GM15510 (cell line): ENCODE measurements around the gene DAO.

Source experiments
- POLR2A ChIP-seq: IDR thresholded peaks from 3 replicates; pipeline ENCODE4 v1.6.1; 2011; ENCODE audit warnings: borderline replicate concordance; ENCODE audit not compliant: insufficient read length; ENCODE audit errors: extremely low read depth

Gene DAO

DNA sequence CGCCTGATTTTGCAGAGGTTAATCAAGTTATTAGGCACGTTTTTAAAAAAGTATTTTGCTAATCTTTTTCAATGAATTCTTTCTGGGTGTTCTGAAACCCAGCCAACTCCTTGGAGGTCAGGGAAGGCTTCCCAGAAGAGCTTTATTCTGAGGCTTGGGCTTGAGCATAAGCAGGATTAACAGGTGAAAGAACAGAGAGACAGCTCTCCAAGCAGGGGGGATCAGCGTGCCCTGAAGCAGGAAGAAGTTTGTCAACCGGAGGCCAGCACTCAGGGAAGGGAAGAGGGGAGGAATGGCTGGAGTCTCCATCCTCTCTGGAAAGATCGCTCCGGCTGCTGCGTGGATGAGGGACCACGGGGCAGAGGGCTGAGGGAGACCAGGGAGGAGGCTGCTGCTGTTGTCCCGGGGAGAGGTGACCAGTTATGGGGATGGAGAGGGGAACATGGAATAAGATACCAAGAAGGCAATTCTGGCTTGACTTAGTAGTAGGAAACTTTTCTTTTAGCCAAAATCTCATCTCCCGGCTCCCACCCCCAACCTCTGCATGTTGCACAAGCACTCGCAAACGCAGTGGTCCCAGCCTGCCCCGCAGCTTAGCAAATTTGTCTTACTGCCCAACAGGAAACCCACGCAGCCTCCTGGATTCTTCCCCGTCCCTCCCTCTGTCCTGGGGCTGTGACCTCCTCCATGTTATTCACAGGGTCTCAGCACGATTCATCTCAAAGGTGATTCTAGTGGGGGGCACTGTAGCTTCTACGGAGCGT, 21.4 kb upstream of the DAO start:
- TF ChIP-seq POLR2A: no peak

- TF ChIP-seq POLR2A: no peak
Observed at GRCh38 chr12:108859923-108860291, 20.0 kb upstream of the DAO start.

GRCh38 chr12:108860443-108860842, 19.4 kb upstream of the DAO start:
- TF ChIP-seq POLR2A: no peak

- no peak for TF ChIP-seq POLR2A
Observed at GRCh38 chr12:108861878-108862587, 17.9 kb upstream of the DAO start.

DNA sequence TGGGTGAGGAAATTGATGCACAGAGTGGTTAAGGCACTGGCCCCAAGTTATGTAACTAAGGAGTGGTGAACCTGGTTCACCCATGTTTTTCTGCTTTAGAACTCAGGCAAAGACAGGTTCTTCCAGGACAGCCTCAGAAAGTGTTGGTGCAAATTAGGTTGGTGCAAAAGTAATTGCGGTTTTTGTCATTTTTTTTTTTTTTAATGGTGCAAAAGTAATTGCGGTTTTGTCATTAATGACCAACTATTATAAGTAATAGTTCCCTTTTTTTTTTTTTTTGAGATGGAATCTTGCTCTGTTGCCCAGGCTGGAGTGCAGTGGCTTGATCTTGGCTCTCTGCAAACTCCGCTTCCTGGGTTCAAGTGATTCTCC, 17.3 kb upstream of the DAO start:
- no peak for TF ChIP-seq POLR2A

DNA sequence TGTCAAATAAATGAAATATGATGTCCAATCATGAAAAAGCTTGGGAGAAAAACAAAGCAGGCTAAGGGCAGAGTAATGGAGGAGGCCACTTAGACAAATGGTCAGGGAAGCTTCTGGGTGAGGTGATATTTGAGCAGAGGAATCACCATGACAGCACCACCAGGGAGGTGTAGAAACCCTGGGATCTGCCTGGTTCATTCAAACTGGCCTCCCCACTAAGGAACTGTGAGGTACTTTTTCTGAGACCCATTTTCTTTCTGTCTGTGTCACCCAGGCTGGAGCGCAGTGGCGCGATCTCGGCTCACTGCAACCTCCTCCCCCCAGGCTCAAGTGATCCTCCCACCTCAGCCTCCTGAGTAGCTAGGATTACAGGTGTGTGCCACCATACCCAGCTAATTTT, 14.7 kb upstream of the DAO start:
- no peak for TF ChIP-seq POLR2A

DNA sequence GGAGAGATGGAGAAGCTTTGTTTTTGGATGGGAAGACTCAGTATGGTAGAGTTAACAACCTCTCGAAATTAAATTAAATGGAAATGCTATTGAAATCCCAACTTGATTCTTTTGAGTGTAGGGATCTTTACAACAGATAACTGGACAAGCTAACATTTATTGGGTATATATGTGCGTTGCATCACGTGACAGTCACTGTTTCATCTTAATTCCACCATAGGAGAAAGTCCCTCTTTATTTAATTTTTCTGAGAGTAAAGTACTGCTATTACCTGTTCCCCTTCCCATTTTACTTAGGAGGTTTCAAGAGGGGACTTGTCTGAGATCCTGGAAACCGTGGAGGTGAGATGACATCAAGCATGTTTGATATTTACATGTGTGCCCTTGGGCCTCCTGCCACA, 11.1 kb upstream of the DAO start:
- no peak for TF ChIP-seq POLR2A

DNA sequence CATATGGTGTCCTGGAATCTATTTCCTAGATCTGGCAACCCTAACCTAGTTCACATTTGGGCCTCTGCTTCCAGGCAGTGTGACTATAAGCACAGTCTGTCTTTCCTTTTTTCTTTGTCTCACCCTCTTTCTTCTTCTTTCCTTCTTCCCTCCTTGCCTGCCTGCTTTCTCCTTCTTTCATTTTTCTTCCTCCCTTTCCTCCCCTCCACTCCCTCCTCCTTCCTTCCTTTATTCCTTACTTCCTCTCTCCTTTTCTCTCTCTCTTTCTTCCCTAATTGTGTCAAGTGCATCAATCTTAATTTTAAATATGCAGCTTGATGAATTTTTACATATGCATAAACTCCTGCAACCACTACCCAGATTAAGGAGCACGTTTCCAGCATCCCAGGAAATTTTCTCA, 4.6 kb upstream of the DAO start:
- no peak for TF ChIP-seq POLR2A

- TF ChIP-seq POLR2A: no peak
Observed at GRCh38 chr12:108875682-108876361, 4.1 kb upstream of the DAO start.

GRCh38 chr12:108876550-108876949, 3.3 kb upstream of the DAO start:
- no peak for TF ChIP-seq POLR2A

GRCh38 chr12:108881953-108882352, 2.1 kb downstream of the DAO start:
- no peak for TF ChIP-seq POLR2A

DNA sequence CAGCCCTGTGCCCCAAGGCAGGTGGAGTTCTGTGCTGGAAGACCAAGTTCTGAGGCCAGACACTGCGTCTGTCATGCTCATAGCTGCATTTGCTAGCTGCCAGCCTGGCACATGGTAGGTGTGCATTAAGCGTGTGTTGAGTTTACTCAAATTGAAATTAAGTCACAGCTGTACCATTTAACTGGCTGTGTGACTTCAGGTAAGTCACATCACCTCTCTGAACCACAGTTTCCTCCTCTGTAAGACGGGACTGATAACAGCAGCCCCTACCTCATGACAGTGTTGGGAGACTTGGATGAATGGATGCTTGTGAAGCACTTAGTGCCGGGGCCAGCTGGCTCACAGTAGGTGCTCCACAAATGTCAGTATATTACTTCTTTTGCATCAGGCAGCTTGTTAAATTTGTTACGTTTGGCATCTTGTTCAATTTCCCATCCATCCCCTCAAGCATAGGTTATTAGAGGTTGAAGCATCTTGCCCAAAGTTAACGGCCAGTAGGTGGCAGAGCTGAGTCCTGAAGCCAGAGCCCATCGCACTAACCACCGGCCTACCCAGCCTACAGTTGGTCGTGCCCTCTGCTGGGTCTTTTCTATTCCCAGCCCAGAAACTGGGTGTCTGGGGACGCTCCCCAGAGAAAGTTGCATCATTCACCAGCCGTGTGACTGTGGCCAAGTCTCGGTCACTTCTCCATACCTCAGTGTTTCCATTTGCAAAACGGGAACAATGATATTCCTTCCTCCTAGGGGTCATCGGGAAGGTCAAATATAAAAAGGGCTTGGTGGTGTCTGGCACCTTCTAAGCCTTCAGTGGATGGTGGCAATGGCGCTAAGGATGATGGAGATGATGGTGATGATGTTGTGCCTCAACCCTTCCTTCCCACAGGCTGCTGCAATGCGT, 4.5 kb downstream of the DAO start:
- TF ChIP-seq POLR2A: no peak

- no peak for TF ChIP-seq POLR2A
Observed at GRCh38 chr12:108886873-108887629, 7.2 kb downstream of the DAO start.

- TF ChIP-seq POLR2A: no peak
Observed at GRCh38 chr12:108888031-108888430, 8.1 kb downstream of the DAO start.

GRCh38 chr12:108890208-108890607, 10.3 kb downstream of the DAO start:
- TF ChIP-seq POLR2A: no peak

DNA sequence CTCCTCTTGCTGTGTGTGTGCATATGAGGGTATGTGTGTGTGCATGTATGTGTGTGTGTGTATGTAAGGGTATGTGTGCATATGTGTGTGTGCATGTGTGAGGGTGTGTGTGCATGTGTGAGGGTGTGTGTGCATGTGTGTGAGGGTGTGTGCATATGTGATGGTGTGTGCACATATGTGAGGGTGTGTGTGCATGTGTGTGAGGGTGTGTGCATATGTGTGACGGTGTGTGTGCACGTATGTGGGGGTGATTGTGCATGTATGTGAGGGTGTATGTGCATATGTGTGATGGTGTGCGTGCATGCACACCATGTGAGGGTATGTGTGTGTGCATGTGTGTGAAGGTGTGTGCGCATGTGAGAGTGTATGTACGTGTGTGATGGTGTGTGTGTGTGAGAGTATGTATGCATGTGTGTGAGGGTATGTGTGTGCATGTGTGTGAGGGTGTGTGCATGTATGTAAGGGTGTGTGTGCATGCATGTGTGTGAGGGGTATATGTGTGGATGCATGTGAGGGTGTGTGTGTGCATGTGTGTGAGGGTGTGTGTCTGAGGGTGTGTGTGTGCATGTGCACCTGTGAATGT, 15.4 kb downstream of the DAO start:
- no peak for TF ChIP-seq POLR2A
